GM20431 (cell line): ENCODE data around the gene RPL37A.

ENCODE experiments used
- in situ Hi-C: fragments of 300-500 bp; cut with MseI, MboI; formaldehyde crosslinking; loops from one replicate; pipeline ENCODE4 v1.15.0; 2020; ENCODE audit warnings: low sequenced_read_pairs; ENCODE audit not compliant: unreplicated experiment

RPL37A gene

DNA sequence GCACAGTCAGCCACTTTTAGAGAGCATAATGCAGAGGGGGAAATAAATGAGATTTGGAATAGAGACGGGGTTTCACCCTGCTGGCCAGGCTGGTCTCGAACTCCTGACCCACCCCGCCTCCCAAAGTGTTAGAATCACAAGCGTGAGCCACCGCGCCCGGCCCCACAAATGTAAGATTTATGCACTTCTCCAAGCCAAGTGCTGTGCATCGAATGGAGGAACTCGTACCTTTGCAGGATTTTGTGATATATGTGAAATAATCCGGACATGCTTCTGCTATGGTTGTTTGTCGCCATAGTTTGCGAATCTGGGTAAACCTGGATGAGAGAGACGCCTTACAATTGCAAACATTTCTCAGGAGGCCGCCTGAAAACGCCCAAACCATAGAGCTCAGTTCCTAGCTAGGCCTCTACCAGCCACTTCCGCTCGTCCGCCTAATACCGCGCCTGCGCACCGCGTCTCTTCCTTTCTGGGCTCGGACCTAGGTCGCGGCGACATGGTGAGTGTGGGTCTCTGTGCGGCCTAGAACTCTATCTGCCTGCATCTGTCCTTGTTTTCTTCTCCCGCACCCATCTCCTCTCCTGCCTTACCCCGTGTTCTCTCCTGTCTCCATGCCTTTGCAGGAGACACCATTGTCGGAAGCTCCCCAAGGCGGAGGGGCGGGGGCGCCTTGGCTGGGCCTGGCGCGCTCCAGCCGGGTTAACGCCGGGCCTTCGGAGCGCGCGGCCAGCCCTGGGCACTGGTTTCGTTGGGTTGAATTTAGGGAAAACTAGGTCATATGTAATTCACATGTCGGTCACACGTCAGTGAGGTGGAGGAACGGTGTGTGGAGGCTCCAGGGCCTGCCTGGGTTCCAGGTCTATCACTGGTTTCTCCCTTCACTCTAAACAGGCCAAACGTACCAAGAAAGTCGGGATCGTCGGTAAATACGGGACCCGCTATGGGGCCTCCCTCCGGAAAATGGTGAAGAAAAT is at the start of gene RPL37A:
RPL37A (plus strand) TSS at position 466 of the 974 bp plus-strand sequence; CDS start at position 497, 31 bp downstream.
- in situ Hi-C loops = no loop called here

GRCh38 chr2:216450346-216450745 is 48.3 kb upstream of the RPL37A start:
- in situ Hi-C loops = no loop called here

- in situ Hi-C loops = no loop called here
Observed at GRCh38 chr2:216450784-216451183, 47.9 kb upstream of the RPL37A start.

GRCh38 chr2:216453955-216454614 is 44.6 kb upstream of the RPL37A start:
- in situ Hi-C loops = no loop called here

GRCh38 chr2:216463148-216463547 is 35.5 kb upstream of the RPL37A start:
- in situ Hi-C loops = no loop called here

DNA sequence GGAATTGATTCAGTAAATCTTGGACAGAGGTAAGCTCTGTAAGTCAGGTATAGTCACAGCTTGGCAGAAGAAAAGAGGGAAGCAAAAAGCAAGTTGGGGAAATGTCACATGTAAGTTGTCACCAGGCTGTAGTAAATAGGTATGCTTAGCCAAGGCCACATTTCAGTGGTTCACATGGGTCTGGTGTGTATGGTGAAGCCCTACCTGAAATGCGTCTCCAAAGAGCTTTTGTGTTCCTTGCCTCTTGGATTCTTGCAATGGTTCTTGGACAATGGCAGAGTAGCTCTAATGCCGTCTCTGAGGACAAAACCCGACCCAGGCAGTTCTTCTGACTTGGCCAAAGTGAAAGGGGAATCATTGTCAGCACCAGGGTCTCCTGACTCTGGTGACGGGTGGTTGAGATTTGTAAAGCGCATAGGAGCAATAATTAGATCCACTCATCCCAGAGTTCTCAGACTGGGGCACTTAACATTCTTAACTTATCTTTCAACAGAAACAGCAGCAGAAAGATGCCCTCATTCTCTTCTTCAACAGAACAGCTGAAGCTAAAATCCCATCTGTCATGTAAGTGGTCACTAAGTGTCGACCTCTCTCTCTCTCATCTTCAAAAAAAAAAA is 34.4 kb upstream of the RPL37A start:
- in situ Hi-C loops = no loop called here

DNA sequence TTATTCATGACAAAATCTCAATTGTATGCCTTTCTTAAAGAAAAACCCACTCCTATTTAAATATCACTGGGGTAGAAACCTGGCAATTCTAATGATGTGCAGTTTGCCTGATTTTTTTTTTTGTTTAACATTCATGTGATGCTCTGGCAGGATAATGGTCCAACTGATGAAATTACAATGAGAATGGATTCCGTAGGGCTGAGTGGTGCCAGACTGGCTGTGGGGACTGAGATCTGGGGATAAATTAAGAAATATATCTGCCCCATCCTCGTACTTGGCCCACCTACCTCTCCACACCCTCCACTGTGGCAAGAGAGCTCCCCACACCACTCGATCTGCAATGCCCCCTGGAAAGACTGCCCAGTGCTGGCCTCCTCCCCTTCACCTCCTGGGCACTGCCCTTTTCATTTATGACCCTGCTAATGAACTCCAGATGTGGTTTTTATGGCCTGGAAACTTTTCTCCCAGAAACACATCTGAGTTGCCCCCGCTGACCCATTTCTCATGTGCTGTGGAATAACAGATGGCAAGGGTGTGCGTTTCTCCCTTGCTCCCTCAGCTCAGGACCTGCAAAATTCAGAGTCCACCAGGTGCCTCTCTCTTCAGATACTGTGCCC is 33.0 kb upstream of the RPL37A start:
- in situ Hi-C loops = no loop called here

- in situ Hi-C loops = no loop called here
Observed at GRCh38 chr2:216467845-216468244, 30.8 kb upstream of the RPL37A start.

- in situ Hi-C loops = no loop called here
Observed at GRCh38 chr2:216469661-216470060, 29.0 kb upstream of the RPL37A start.

GRCh38 chr2:216473187-216473586 is 25.5 kb upstream of the RPL37A start:
- in situ Hi-C loops = no loop called here

DNA sequence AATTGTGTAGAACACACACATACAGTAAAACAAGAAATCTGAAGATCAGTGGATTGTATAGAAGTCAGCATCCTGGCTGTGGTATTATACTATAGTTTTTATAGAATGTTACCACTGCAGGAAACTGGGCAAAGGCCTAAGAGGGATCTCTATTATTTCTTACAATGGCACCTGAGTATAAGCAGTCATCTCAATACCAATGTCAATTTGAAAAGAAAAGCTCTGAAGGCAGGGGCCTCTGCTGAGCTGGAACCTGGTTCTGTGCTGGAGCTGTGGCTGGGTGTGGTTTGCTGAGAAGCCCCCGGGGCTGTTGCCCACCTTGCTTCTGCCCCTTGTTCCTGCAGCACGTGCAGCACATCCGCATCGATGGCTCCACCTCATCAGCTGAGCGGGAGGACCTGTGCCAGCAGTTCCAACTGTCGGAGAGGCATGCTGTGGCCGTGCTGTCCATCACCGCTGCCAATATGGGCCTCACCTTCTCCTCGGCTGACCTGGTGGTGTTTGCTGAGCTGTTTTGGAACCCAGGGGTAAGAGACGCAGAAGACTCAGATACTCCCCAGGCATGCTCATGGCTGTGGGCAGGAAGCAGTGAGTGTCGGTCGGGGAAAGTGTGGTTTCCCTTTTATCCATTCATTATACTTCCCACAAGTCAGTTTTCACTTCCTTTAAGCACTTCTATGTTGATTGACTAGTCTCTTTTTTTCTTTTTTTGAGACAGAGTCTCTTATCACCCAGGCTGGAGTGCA is 23.5 kb upstream of the RPL37A start:
- in situ Hi-C loops = no loop called here

DNA sequence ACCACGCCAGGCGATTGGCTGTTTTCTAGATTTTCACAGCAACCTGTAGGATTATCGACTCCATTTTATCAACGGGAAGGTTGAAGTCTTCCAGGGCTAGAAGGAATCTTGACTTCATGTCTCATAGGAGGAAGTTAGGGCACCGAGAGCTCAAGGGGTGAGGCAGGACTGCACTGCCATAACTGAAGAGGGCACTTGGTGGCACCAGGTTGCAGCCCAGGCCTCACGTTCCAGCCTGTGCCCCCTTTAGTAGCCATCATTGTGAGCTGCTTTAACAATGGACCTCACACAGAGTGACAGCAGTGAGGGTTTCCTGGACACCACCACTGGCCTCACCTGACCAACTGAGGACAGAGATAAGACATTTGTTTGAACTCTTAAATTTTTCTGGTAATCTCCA is 22.9 kb upstream of the RPL37A start:
- in situ Hi-C loops = no loop called here

GRCh38 chr2:216477283-216478035 is 21.2 kb upstream of the RPL37A start:
- in situ Hi-C loops = no loop called here

GRCh38 chr2:216478151-216478550 is 20.5 kb upstream of the RPL37A start:
- in situ Hi-C loops = no loop called here

DNA sequence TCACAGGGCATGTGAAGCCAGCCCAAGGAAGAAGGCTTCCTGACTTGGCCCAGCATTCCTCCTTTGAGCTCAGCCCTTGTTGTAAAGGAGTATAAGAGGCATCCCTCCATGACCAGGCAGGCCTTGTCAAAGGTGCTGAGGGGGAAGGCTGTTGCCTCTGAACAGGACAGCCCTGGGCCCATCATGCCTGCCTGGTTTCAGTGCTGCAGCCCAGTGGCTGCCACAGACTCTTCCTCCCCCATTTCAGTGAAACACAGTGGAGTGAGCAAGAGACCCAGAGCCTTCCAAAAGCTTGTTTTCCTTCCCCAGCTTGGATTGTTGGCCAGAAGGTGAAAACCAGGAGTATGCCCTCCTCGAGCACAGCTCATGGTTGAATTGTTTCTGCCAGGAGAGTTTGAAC is 19.9 kb upstream of the RPL37A start:
- in situ Hi-C loops = no loop called here

DNA sequence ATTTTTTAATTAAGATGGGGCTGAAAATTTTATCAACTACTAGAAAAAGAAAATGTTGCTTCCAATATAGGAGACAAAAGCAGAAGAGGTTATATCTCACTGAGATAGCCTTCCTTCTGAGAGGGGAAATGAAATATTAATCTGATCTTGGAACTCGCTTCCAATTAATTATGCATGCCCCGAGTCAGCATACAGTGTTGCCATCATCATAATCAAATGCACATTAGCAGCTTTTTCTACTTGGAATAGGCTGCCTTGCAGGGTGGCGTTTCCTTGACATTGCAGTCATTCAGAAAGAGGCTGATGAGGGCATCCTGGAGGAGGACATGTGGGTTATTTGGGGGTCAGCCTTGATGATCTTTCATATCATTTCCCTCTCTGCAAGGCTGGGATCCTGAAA is 18.4 kb upstream of the RPL37A start:
- in situ Hi-C loops = no loop called here

DNA sequence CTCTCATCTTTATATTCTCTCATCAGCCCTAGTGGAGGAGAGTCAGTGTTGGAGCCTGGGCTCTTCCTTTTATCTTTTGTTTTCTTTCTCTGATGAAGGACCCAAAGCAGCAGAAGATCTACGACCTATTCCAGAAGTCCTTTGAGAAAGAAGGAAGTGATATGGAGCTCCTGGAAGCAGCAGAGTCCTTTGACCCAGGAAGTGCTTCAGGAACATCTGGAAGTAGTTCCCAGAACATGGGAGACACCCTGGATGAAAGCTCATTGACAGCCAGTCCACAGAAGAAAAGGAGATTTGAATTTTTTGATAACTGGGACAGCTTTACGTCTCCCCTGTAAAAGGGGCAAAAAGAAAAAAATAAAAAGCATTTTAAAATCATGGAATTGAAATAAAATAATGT is 16.0 kb upstream of the RPL37A start:
- in situ Hi-C loops = no loop called here

DNA sequence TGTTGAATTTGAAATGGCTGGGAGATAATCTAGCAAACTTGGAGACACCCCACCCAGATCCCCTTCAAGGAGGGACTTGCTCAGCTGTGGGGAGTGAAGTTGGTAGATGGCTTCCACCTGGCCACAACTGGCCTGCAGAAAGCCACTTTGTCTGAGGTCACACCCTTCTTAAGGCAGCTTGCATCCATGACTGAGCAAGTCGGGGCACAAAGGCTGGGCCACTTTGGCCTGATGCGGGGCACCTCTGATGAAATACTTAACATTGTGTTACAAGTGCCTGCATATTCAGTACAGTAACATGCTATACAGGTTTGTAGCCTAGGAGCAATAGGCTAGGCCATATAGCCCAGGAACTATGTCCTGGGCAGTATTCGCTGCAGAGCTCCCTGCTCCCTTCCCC is 13.4 kb upstream of the RPL37A start:
- in situ Hi-C loops = no loop called here

- in situ Hi-C loops = no loop called here
Observed at GRCh38 chr2:216485745-216486144, 12.9 kb upstream of the RPL37A start.
